SK-N-SH (cell line): ENCODE results near the gene LRRK2. TPM values are rescaled to one million over a fixed set of nuclear protein-coding genes. Genes with fewer than 3 reads are reported as not detected.

Experiments used
- CTCF ChIA-PET: fragments of 300-600, 350-600 bp; formaldehyde crosslinking; extraction: SDS; loops from one replicate; lab custom pipeline; 2021; lab: Yijun Ruan, JAX
- POLR2A ChIA-PET: fragments of 350-600 bp; sonication (Branson Sonifier 250); formaldehyde crosslinking; extraction: SDS; loops from one replicate; lab custom pipeline; 2020; ENCODE audit warnings: antibody characterized with exemption, inconsistent platforms; lab: Yijun Ruan, JAX
- DNase-seq: peaks from one replicate; pipeline ENCODE4 v3.0.0; 2012
- H2AFZ ChIP-seq: fragments of 200-600 bp; sonication (generic); 2 replicates; pipeline ENCODE4 v1.8.1; 2016; ENCODE audit warnings: antibody characterized with exemption, mild to moderate bottlenecking, low read depth
- H3F3A ChIP-seq: fragments of 200-600 bp; sonication (generic); replicated peaks from 2 replicates; pipeline ENCODE3; 2016; ENCODE audit warnings: antibody characterized with exemption, mild to moderate bottlenecking; ENCODE audit not compliant: insufficient read depth
- H3K27ac ChIP-seq, 2 experiments: fragments of 200-500 bp in 1 of 2; fragments of 200-600 bp in 1 of 2; sonication (Bioruptor generic) in 1 of 2; sonication (generic), shearing (Covaris generic) in 1 of 2; 2 replicates each; pipeline versions ENCODE4 v1.5.1 to v1.6.1; 2014 to 2016; ENCODE audit warnings: low read depth in 2 of 2, inconsistent platforms in 1 of 2, low read length in 1 of 2, mild to moderate bottlenecking in 1 of 2, mixed read lengths in 1 of 2
- H3K27me3 ChIP-seq: fragments of 200-600 bp; sonication (generic), shearing (Covaris generic); 2 replicates; pipeline ENCODE4 v1.6.1; 2016; ENCODE audit warnings: mixed run types; ENCODE audit not compliant: insufficient read depth
- H3K36me3 ChIP-seq, 2 experiments: fragments of 200-500 bp in 1 of 2; fragments of 200-600 bp in 1 of 2; sonication (Bioruptor generic) in 1 of 2; sonication (generic) in 1 of 2; replicated peaks in 1 of 2; 2 replicates each; pipeline versions ENCODE3 to v1.5.1; 2014 to 2016; ENCODE audit warnings: low read length in 1 of 2, mild to moderate bottlenecking in 1 of 2; ENCODE audit not compliant: insufficient read depth in 2 of 2, control insufficient read depth in 1 of 2
- H3K4me1 ChIP-seq, 2 experiments: fragments of 200-500 bp in 1 of 2; fragments of 200-600 bp in 1 of 2; sonication (Bioruptor generic) in 1 of 2; sonication (generic), shearing (Covaris generic) in 1 of 2; 2 replicates each; pipeline versions ENCODE4 v1.5.1 to v1.6.1; 2014 to 2016; ENCODE audit warnings: low read depth in 1 of 2, low read length in 1 of 2, mixed run types in 1 of 2; ENCODE audit not compliant: insufficient read depth in 2 of 2, control insufficient read depth in 1 of 2
- H3K4me2 ChIP-seq: fragments of 200-600 bp; sonication (generic), shearing (Covaris generic); 2 replicates; pipeline ENCODE4 v1.6.1; 2017; ENCODE audit warnings: mixed run types
- H3K4me3 ChIP-seq, 2 experiments: fragments of 200-500 bp in 1 of 2; fragments of 200-600 bp in 1 of 2; sonication (Bioruptor generic) in 1 of 2; sonication (generic), shearing (Covaris generic) in 1 of 2; 2 replicates each; pipeline versions ENCODE4 v1.5.1 to v1.8.1; 2014 to 2016; ENCODE audit warnings: low read depth in 2 of 2, inconsistent platforms in 1 of 2, low read length in 1 of 2, mild to moderate bottlenecking in 1 of 2, mixed read lengths in 1 of 2, moderate library complexity in 1 of 2
- H3K79me2 ChIP-seq: fragments of 200-600 bp; sonication (generic); 2 replicates; pipeline ENCODE4 v1.8.1; 2017; ENCODE audit warnings: mild to moderate bottlenecking; ENCODE audit not compliant: insufficient read depth
- H3K9ac ChIP-seq: fragments of 200-600 bp; sonication (generic); 2 replicates; pipeline ENCODE4 v1.6.1; 2017; ENCODE audit warnings: mixed run types
- H3K9me2 ChIP-seq: fragments of 200-600 bp; sonication (generic); 2 replicates; pipeline ENCODE4 v1.6.1; 2017; ENCODE audit warnings: mixed run types
- H3K9me3 ChIP-seq: fragments of 200-600 bp; sonication (generic); 2 replicates; pipeline ENCODE4 v1.6.1; 2017; ENCODE audit warnings: mixed run types, mild to moderate bottlenecking, moderate library complexity
- H4K20me1 ChIP-seq: fragments of 200-600 bp; sonication (generic); 2 replicates; pipeline ENCODE4 v1.6.1; 2017; ENCODE audit warnings: mild to moderate bottlenecking, mixed run types; ENCODE audit not compliant: insufficient read depth
- CHD2 ChIP-seq: fragments of 150-350 bp; IDR thresholded peaks from 2 replicates; pipeline ENCODE4 v1.6.1; 2018; ENCODE audit warnings: low read length; ENCODE audit not compliant: partially characterized antibody
- ELF1 ChIP-seq: IDR thresholded peaks from 2 replicates; pipeline ENCODE4 v1.4.0; 2012
- EP300 ChIP-seq, 2 experiments: IDR thresholded peaks; 2 replicates each; pipeline versions ENCODE4 v1.4.0 to v1.6.1; 2012; ENCODE audit warnings: borderline replicate concordance in 1 of 2, low read depth in 1 of 2, low read length in 1 of 2
- EZH2phosphoT487 ChIP-seq: fragments of 200-600 bp; sonication (generic); IDR thresholded peaks from 2 replicates; pipeline ENCODE4 v1.6.1; 2017; ENCODE audit warnings: low read depth, mixed run types, mild to moderate bottlenecking, antibody characterized with exemption, moderate library complexity, borderline replicate concordance
- FOXJ3 ChIP-seq: sonication (generic); formaldehyde crosslinking; IDR thresholded peaks from 2 replicates; pipeline ENCODE4 v1.5.1; 2020; ENCODE audit warnings: mild to moderate bottlenecking, missing genetic modification reagents
- GABPA ChIP-seq: IDR thresholded peaks from 2 replicates; pipeline ENCODE4 v1.4.0; 2012; ENCODE audit warnings: low read depth, mild to moderate bottlenecking
- POLR2AphosphoS5 ChIP-seq: IDR thresholded peaks from 2 replicates; pipeline ENCODE4 v1.6.1; 2012; ENCODE audit warnings: low read depth, low read length
- RAD21 ChIP-seq: IDR thresholded peaks from 2 replicates; pipeline ENCODE4 v1.6.1; 2012; ENCODE audit warnings: mild to moderate bottlenecking, low read length
- RCOR1 ChIP-seq: fragments of 150-350 bp; IDR thresholded peaks from 2 replicates; pipeline ENCODE4 v1.6.1; 2017; ENCODE audit warnings: antibody characterized with exemption, low read length
- RFX5 ChIP-seq: IDR thresholded peaks from 2 replicates; pipeline ENCODE4 v1.6.1; 2012; ENCODE audit warnings: mild to moderate bottlenecking, improper control_type of control experiment, low read length
- RXRA ChIP-seq: IDR thresholded peaks from 2 replicates; pipeline ENCODE4 v1.4.0; 2012; ENCODE audit warnings: low read depth, mild to moderate bottlenecking, borderline replicate concordance
- SIN3A ChIP-seq: IDR thresholded peaks from 2 replicates; pipeline ENCODE4 v1.6.1; 2012; ENCODE audit warnings: low read depth, mild to moderate bottlenecking, low read length, moderate library complexity, borderline replicate concordance
- TCF12 ChIP-seq: IDR thresholded peaks from 2 replicates; pipeline ENCODE4 v1.4.0; 2012
- WGBS: methylation state at CpG from one replicate; pipeline ENCODE4 v1.1.6; 2017; ENCODE audit warnings: low lambda C conversion rate; 5-methylcytosine and 5-hydroxymethylcytosine counted together
- polyA plus RNA-seq, 3 experiments: library from polyadenylated mRNA; depleted of rRNA; stranded (reverse); fragments of >200 nt; gene quantifications; 2 replicates each; pipeline ENCODE4 v1.2.3, GENCODE V29; 2012
- TF ChIP-seq, protein P1 (sequence below): IDR thresholded peaks from 2 replicates; pipeline ENCODE4 v1.6.1; 2012; ENCODE audit warnings: mild to moderate bottlenecking, low read depth, low read length, moderate library complexity
- TF ChIP-seq, protein P2 (sequence below): IDR thresholded peaks from 2 replicates; pipeline ENCODE4; 2012
- TF ChIP-seq, protein P3 (sequence below): fragments of 200-600 bp; sonication (generic); IDR thresholded peaks from 2 replicates; pipeline ENCODE4 v1.6.1; 2017; ENCODE audit warnings: antibody characterized with exemption, mild to moderate bottlenecking, moderate library complexity
- TF ChIP-seq, protein P4 (sequence below): IDR thresholded peaks from 2 replicates; pipeline ENCODE4 v1.4.0; 2012; ENCODE audit warnings: low read depth

The LRRK2 gene
- polyA plus RNA-seq, 1 of the 3 experiments (the other 2 are of a cell fraction) = 0.08 TPM

DNA sequence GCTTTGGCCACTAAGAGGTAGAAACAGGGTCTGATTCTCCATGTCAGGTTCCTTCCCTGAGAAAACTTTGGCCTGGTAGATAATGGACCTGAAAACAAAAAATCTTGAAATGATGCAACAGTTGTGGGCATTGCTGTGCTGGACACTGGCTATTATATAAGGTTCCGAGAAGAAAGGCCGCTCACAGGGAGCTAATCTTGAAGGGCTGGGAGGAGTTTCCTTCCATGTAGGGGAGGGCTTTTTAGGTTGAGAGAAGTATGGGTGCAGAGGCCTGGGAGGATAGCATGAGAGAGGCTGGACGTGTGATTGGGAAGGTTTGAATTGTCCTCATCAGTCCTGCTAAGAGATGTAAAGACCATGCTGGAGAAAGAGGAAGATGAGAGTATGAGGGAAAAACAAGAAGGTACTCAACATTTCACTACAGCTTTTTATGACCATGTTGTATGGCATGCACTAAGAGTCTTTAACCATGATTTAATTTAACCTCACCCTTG is 11.6 kb downstream of the LRRK2 start (continued):
- TF ChIP-seq, protein P1, sequence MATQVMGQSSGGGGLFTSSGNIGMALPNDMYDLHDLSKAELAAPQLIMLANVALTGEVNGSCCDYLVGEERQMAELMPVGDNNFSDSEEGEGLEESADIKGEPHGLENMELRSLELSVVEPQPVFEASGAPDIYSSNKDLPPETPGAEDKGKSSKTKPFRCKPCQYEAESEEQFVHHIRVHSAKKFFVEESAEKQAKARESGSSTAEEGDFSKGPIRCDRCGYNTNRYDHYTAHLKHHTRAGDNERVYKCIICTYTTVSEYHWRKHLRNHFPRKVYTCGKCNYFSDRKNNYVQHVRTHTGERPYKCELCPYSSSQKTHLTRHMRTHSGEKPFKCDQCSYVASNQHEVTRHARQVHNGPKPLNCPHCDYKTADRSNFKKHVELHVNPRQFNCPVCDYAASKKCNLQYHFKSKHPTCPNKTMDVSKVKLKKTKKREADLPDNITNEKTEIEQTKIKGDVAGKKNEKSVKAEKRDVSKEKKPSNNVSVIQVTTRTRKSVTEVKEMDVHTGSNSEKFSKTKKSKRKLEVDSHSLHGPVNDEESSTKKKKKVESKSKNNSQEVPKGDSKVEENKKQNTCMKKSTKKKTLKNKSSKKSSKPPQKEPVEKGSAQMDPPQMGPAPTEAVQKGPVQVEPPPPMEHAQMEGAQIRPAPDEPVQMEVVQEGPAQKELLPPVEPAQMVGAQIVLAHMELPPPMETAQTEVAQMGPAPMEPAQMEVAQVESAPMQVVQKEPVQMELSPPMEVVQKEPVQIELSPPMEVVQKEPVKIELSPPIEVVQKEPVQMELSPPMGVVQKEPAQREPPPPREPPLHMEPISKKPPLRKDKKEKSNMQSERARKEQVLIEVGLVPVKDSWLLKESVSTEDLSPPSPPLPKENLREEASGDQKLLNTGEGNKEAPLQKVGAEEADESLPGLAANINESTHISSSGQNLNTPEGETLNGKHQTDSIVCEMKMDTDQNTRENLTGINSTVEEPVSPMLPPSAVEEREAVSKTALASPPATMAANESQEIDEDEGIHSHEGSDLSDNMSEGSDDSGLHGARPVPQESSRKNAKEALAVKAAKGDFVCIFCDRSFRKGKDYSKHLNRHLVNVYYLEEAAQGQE = no peak
- TF ChIP-seq EZH2phosphoT487 = no peak
- TF ChIP-seq TCF12 = no peak
- TF ChIP-seq ELF1 = no peak
- TF ChIP-seq, protein P2, sequence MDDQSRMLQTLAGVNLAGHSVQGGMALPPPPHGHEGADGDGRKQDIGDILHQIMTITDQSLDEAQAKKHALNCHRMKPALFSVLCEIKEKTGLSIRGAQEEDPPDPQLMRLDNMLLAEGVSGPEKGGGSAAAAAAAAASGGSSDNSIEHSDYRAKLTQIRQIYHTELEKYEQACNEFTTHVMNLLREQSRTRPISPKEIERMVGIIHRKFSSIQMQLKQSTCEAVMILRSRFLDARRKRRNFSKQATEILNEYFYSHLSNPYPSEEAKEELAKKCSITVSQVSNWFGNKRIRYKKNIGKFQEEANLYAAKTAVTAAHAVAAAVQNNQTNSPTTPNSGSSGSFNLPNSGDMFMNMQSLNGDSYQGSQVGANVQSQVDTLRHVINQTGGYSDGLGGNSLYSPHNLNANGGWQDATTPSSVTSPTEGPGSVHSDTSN = no peak

DNA sequence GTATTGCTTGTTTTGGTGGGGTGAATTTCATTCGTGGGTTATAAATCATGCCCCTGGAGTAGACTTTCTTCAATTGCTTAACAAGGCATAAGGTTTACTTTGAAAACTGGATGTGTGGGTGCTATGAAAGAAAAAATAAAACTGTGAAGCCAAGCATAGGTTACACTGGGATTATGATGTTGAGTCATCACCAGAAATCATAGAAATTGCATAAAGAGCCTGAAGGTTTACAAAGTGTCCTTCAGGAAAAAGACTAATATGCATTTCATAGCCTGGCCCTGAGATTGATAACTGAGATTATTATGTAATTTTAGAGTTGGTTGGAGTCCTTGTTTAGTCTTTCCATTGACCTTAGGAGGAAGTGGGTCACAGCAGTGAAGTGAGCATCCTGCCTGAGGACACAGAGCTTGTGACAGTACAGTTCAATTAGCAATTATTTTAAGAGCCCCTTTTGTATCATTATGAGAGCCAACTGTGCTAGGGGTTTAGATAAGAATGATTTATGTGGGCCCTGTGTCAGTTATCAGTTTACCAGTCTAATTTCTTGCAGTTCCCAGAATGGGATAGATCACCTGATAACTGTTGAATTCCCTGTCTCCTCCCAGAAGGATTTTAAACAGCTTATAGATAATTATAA is 13.6 kb downstream of the LRRK2 start:
- no peaks in the 10 kb centered on the region for H3F3A ChIP-seq
- H3K9me3 ChIP-seq = no peaks in the 10 kb centered on the region
- no peak overlapping the region for H2AFZ ChIP-seq
- no peaks in the 10 kb centered on the region for H3K79me2 ChIP-seq
- H3K27me3 ChIP-seq = no peaks in the 10 kb centered on the region
- no peaks in the 10 kb centered on the region for H3K36me3 ChIP-seq
- peak; percentile 46 for DNase-seq
- CTCF ChIA-PET = interaction anchor here (1.3 to 1.9 kb wide), 2 partner anchors 13 to 83 kb away, joined by 3 to 7 read pairs; partner anchors contain the start of gene LRRK2
- no peaks in the 10 kb centered on the region for H3K9me2 ChIP-seq
- H3K4me2 ChIP-seq = no peak overlapping the region
- no peak overlapping the region for H3K9ac ChIP-seq
- 19% methylated on average over 1 of the region's 1 CpG for WGBS
- H3K4me3 ChIP-seq = no peak overlapping the region
- no peaks in the 10 kb centered on the region; a peak in 2 of 4 replicates for H3K4me1 ChIP-seq
- H4K20me1 ChIP-seq = no peaks in the 10 kb centered on the region
- H3K27ac ChIP-seq = peak overlapping the region in 1 of 2 experiments; percentile 62; a peak in 1 of 4 replicates
- POLR2A ChIA-PET = interaction anchor here (1.0 kb wide), 1 partner anchor 13 kb away, joined by 3 read pairs; the partner anchor contains the start of gene LRRK2
- TF ChIP-seq RXRA (no peak), EZH2phosphoT487 (no peak), CHD2 (peak; percentile 69), TCF12 (no peak), FOXJ3 (CRISPR knock-in tag) (peak; percentile 81; the same call in 1 of the 2 replicates), RFX5 (no peak), RAD21 (no peak), SIN3A (no peak), POLR2AphosphoS5 (no peak), RCOR1 (peak; percentile 82; the same call in 1 of the 2 replicates), EP300 (IDR thresholded peaks at IDR 0.05; ENCODE audit: borderline replicate concordance in 1 of 2, low read depth in 1 of 2, low read length in 1 of 2) (peak in 1 of 2 experiments; percentile 92; a peak in 2 of 4 replicates), GABPA (no peak)
- TF ChIP-seq, protein P3, sequence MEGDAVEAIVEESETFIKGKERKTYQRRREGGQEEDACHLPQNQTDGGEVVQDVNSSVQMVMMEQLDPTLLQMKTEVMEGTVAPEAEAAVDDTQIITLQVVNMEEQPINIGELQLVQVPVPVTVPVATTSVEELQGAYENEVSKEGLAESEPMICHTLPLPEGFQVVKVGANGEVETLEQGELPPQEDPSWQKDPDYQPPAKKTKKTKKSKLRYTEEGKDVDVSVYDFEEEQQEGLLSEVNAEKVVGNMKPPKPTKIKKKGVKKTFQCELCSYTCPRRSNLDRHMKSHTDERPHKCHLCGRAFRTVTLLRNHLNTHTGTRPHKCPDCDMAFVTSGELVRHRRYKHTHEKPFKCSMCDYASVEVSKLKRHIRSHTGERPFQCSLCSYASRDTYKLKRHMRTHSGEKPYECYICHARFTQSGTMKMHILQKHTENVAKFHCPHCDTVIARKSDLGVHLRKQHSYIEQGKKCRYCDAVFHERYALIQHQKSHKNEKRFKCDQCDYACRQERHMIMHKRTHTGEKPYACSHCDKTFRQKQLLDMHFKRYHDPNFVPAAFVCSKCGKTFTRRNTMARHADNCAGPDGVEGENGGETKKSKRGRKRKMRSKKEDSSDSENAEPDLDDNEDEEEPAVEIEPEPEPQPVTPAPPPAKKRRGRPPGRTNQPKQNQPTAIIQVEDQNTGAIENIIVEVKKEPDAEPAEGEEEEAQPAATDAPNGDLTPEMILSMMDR = no peak
- TF ChIP-seq, protein P4, sequence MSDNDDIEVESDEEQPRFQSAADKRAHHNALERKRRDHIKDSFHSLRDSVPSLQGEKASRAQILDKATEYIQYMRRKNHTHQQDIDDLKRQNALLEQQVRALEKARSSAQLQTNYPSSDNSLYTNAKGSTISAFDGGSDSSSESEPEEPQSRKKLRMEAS = no peak
- TF ChIP-seq, protein P1 = no peak
